ENCODE measurements around the gene GALNT2. TPM values are rescaled to one million over a fixed set of nuclear protein-coding genes. Genes with fewer than 3 reads are reported as not detected.

GALNT2 gene
- total RNA-seq, 2 donors from 2014 or later, result 29.9 to 39.5 TPM

DNA sequence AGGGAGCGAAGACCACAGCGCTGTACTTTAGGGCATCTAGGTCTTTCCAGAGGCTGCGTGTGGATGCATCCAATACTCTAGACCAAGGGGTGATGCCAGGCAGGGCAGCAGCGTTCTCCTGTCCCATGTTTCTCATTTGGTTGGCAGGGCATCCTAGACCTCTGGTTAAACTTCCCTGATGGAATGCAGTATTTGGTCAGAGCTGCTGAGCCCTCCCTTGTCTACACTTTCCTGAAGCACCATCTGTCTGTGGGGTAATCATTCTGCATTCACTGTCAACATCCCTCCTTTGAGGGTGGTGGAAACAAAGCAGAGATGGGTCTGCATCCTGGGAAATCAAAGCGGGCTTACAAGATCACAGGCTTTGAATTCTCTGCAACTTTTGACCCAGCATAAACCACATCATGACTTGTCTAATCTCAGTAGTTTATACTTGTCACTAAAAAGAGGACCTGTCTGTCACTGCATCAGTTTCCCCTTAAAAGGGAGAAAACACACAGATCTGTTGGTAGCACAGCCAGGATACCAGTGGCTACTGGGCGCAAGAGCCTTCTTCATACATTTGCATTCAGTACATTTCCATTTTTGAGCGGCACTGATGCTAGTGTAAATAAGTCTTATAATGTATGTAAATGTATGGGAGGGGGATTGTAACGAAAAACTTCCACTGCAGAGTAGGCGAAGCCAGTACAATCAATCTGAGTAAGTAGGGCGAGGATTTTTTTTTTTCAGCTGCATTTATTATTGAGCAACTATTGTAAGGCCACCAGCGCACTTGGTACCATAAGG, 106.3 kb downstream of the GALNT2 start:
- TF ChIP-seq, protein P1, sequence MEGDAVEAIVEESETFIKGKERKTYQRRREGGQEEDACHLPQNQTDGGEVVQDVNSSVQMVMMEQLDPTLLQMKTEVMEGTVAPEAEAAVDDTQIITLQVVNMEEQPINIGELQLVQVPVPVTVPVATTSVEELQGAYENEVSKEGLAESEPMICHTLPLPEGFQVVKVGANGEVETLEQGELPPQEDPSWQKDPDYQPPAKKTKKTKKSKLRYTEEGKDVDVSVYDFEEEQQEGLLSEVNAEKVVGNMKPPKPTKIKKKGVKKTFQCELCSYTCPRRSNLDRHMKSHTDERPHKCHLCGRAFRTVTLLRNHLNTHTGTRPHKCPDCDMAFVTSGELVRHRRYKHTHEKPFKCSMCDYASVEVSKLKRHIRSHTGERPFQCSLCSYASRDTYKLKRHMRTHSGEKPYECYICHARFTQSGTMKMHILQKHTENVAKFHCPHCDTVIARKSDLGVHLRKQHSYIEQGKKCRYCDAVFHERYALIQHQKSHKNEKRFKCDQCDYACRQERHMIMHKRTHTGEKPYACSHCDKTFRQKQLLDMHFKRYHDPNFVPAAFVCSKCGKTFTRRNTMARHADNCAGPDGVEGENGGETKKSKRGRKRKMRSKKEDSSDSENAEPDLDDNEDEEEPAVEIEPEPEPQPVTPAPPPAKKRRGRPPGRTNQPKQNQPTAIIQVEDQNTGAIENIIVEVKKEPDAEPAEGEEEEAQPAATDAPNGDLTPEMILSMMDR (IDR thresholded peaks at IDR 0.05), result no peak
- H3K27me3 ChIP-seq, result no peaks in the 10 kb centered on the region
- H3K4me3 ChIP-seq, result no peak overlapping the region
- peaks cover 0 to 28% of the 10 kb centered on the region in 2 donors for H3K4me1 ChIP-seq
- no peak overlapping the region for H3K27ac ChIP-seq
- no peaks in the 10 kb centered on the region for H3K9me3 ChIP-seq
- peak; percentile 26 for DNase-seq (ENCODE audit: low spot score)
- no peaks in the 10 kb centered on the region for H3K36me3 ChIP-seq

DNA sequence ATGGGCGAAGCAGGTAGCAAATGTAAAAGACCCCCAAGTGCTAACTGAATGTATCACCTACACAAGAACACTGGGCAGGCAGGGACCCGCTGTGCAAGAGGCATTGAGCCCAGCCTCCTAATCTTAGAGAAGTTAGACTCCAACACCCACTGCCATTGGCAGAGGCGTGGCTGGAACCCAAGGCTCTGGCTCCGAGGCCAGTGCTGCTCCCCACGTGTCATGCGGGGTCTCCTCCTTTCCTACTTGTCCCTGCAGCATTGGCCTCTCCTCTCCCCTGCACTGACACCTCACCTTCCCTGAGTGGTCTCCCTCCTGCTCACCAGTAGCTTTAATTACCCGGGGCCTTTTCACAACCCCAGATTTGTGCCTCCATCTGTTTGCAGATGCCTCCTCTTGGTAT, 107.0 kb downstream of the GALNT2 start:
- Histone ChIP-seq H3K4me3 (no peak overlapping the region), H3K27me3 (no peaks in the 10 kb centered on the region), H3K9me3 (no peaks in the 10 kb centered on the region), H3K36me3 (no peaks in the 10 kb centered on the region), H3K27ac (no peak overlapping the region), H3K4me1 (peaks cover 0 to 28% of the 10 kb centered on the region in 2 donors)
- DNase-seq (ENCODE audit: low spot score), result peak; percentile 42
- TF ChIP-seq, protein P1 (IDR thresholded peaks at IDR 0.05), result no peak

DNA sequence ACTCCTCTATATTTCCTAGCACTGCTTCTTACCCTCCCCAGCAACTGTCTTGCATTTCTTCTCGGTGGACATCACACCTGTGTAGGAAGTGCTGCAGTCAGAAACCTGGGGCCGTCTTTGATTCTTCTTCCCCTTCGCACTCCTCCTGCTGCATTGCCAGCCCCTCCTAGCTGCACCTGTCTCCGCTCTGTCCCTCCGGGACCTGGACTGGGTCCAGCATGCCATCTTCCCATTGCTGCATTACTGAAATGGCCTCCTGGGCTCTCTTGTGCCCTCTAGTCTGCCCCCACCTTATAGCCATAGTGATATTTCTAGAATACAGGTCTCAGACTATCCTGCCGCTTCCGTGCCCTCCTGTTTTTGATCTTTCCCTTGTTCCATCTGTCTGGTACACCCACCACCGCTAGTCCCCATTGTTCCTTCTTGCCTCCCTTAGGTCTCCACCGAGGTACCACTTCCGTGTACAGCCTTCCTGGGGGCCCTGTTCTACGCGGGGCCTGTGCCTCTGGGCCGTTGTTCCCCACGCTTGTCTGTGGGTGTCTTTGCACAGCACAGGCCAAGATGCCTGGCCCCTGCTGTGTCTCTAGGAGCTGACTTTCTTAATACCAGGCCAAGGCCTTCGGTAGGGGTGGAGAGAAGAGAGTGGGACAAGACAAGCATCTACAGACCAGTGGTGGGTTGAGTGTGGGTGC, 107.6 kb downstream of the GALNT2 start:
- TF ChIP-seq, protein P1 (IDR thresholded peaks at IDR 0.05), result no peak
- Histone ChIP-seq H3K4me1 (peaks cover 0 to 28% of the 10 kb centered on the region in 2 donors), H3K4me3 (no peak overlapping the region), H3K27ac (no peak overlapping the region), H3K27me3 (no peaks in the 10 kb centered on the region), H3K9me3 (no peaks in the 10 kb centered on the region), H3K36me3 (no peaks in the 10 kb centered on the region)
- DNase-seq (ENCODE audit: low spot score), result peak; percentile 26

DNA sequence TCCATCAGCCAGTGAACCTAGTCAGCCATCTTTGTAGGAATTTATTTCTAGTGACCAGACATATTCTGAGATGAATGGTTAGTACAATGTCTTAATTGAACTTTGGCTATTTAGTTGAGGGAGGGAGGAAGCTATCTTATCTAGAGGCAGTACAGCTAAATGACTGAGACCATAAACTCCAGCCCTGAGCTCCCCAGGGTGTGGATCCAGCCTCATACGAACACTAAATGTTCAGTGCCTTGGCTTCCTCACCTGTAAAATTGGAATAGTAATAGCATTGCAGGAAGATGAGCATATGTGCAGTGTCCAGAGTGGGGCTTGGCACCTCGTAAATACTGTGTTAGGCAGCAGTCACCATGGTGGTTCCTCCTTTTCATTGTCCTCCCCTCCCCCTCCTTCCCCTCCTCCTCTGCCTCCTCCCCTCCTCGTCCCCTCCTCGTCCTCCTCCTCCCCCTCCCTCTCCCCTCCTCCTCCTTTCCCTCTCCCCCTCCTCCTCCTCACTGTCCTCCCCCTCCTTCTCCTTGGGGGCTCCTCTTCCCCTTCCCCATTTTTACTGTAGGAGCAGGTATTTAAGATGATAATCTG, 108.2 kb downstream of the GALNT2 start:
- Histone ChIP-seq H3K4me3 (no peak overlapping the region), H3K4me1 (peaks cover 0 to 28% of the 10 kb centered on the region in 2 donors), H3K36me3 (no peaks in the 10 kb centered on the region), H3K27ac (no peak overlapping the region), H3K27me3 (no peaks in the 10 kb centered on the region), H3K9me3 (no peaks in the 10 kb centered on the region)
- peak; percentile 21 for DNase-seq (ENCODE audit: low spot score)
- TF ChIP-seq, protein P1 (IDR thresholded peaks at IDR 0.05), result no peak

DNA sequence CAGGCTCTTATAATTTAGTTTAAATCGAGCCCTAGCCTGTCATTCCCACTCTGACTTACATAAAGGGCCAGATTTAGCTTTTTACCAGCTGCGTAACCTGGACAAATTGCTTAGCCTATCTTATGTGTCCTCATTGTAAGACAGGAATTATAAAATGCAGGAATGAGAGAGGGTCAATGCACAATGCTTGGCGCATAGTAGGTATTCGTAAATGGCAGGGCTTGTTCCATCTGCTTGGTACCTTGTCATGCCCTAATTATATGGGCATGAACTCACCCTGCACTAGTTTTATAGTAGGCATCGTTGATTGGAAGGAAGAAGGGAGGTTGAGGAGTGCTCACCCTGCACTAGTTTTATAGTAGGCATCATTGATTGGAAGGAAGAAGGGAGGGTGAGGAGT, 108.8 kb downstream of the GALNT2 start:
- no peak overlapping the region for H3K4me3 ChIP-seq
- H3K9me3 ChIP-seq, result no peaks in the 10 kb centered on the region
- no peak overlapping the region for H3K27ac ChIP-seq
- peaks cover 0 to 23% of the 10 kb centered on the region in 2 donors for H3K4me1 ChIP-seq
- TF ChIP-seq, protein P1 (IDR thresholded peaks at IDR 0.05), result no peak
- H3K27me3 ChIP-seq, result no peaks in the 10 kb centered on the region
- H3K36me3 ChIP-seq, result no peaks in the 10 kb centered on the region
- DNase-seq (ENCODE audit: low spot score), result no peak
